Muscle layer of colon (tissue), 2 donors: Measurements from ENCODE around the gene CTTNBP2.

Experiments used
- H3K27ac ChIP-seq: one replicate; pipeline ENCODE4 v1.7.0; 2013; ENCODE audit warnings: low read depth, mild to moderate bottlenecking, low read length, moderate library complexity
- H3K27me3 ChIP-seq, 2 donors: one replicate each; pipeline ENCODE4 v1.7.0; 2013; ENCODE audit warnings: low read length in 2 of 2, mild to moderate bottlenecking in 2 of 2; ENCODE audit not compliant: insufficient read depth in 2 of 2, control insufficient read depth in 1 of 2
- H3K36me3 ChIP-seq: one replicate; pipeline ENCODE4 v1.7.0; 2013; ENCODE audit warnings: mild to moderate bottlenecking, low read length; ENCODE audit not compliant: insufficient read depth
- H3K4me1 ChIP-seq: one replicate; pipeline ENCODE4 v1.7.0; 2013; ENCODE audit warnings: mild to moderate bottlenecking, low read length; ENCODE audit not compliant: insufficient read depth
- H3K4me3 ChIP-seq, 2 donors: one replicate each; pipeline ENCODE4 v1.7.0; 2013; ENCODE audit warnings: low read length in 2 of 2, low read depth in 1 of 2, mild to moderate bottlenecking in 1 of 2, moderate library complexity in 1 of 2
- H3K9ac ChIP-seq: one replicate; pipeline ENCODE4 v1.7.0; 2013; ENCODE audit warnings: low read length
- H3K9me3 ChIP-seq: one replicate; pipeline ENCODE4 v1.7.0; 2013; ENCODE audit warnings: mild to moderate bottlenecking, low read length
- donor health status: abdominal sarcoma.
- donor health status: Adenocarcinoma of cecum.

Gene CTTNBP2

GRCh38 chr7:117780832-117781231 is 92.4 kb downstream of the CTTNBP2 start:
- Histone ChIP-seq H3K9ac (no peak overlapping the region), H3K4me3 (no peak overlapping the region), H3K9me3 (no peaks in the 10 kb centered on the region), H3K27ac (no peak overlapping the region), H3K36me3 (no peaks in the 10 kb centered on the region), H3K27me3 (no peaks in the 10 kb centered on the region), H3K4me1 (no peaks in the 10 kb centered on the region)

- H3K27ac ChIP-seq: no peak overlapping the region
- H3K4me1 ChIP-seq: no peaks in the 10 kb centered on the region
- no peaks in the 10 kb centered on the region for H3K36me3 ChIP-seq
Measured at GRCh38 chr7:117777335-117778142, 95.7 kb downstream of the CTTNBP2 start.

GRCh38 chr7:117776224-117776623 is 97.0 kb downstream of the CTTNBP2 start:
- Histone ChIP-seq H3K27ac (no peak overlapping the region), H3K36me3 (no peaks in the 10 kb centered on the region), H3K27me3 (no peaks in the 10 kb centered on the region), H3K4me1 (no peaks in the 10 kb centered on the region), H3K9me3 (no peaks in the 10 kb centered on the region), H3K4me3 (no peak overlapping the region), H3K9ac (no peak overlapping the region)

More at GRCh38 chr7:117777335-117778142, 95.7 kb downstream of the CTTNBP2 start:
- Histone ChIP-seq H3K27me3 (no peaks in the 10 kb centered on the region), H3K9me3 (no peaks in the 10 kb centered on the region), H3K9ac (no peak overlapping the region), H3K4me3 (no peak overlapping the region)

- no peaks in the 10 kb centered on the region for H3K36me3 ChIP-seq
- H3K9me3 ChIP-seq: no peaks in the 10 kb centered on the region
- H3K4me1 ChIP-seq: no peaks in the 10 kb centered on the region
- no peaks in the 10 kb centered on the region for H3K27me3 ChIP-seq
- H3K4me3 ChIP-seq: no peak overlapping the region
- no peak overlapping the region for H3K27ac ChIP-seq
- H3K9ac ChIP-seq: no peak overlapping the region
Measured at GRCh38 chr7:117775801-117776200, 97.4 kb downstream of the CTTNBP2 start.

GRCh38 chr7:117774943-117775342 is 98.3 kb downstream of the CTTNBP2 start:
- Histone ChIP-seq H3K36me3 (no peaks in the 10 kb centered on the region), H3K27ac (no peak overlapping the region), H3K4me3 (no peak overlapping the region), H3K9me3 (no peaks in the 10 kb centered on the region), H3K9ac (no peak overlapping the region), H3K4me1 (no peaks in the 10 kb centered on the region), H3K27me3 (no peaks in the 10 kb centered on the region)

GRCh38 chr7:117772421-117772820 is 100.8 kb downstream of the CTTNBP2 start:
- Histone ChIP-seq H3K36me3 (no peaks in the 10 kb centered on the region), H3K4me1 (no peaks in the 10 kb centered on the region), H3K4me3 (no peak overlapping the region), H3K9ac (no peak overlapping the region), H3K27ac (no peak overlapping the region), H3K27me3 (no peaks in the 10 kb centered on the region), H3K9me3 (no peaks in the 10 kb centered on the region)

GRCh38 chr7:117771756-117772155 is 101.5 kb downstream of the CTTNBP2 start:
- Histone ChIP-seq H3K4me3 (no peak overlapping the region), H3K27me3 (no peaks in the 10 kb centered on the region), H3K9me3 (no peaks in the 10 kb centered on the region), H3K36me3 (no peaks in the 10 kb centered on the region), H3K27ac (no peak overlapping the region), H3K4me1 (no peaks in the 10 kb centered on the region), H3K9ac (no peak overlapping the region)

GRCh38 chr7:117769085-117769484 is 104.2 kb downstream of the CTTNBP2 start:
- Histone ChIP-seq H3K9ac (no peak overlapping the region), H3K4me3 (no peak overlapping the region), H3K9me3 (no peaks in the 10 kb centered on the region), H3K27ac (no peak overlapping the region), H3K36me3 (no peaks in the 10 kb centered on the region), H3K27me3 (no peaks in the 10 kb centered on the region), H3K4me1 (no peaks in the 10 kb centered on the region)

- no peaks in the 10 kb centered on the region for H3K27me3 ChIP-seq
- H3K9me3 ChIP-seq: no peaks in the 10 kb centered on the region
- no peaks in the 10 kb centered on the region for H3K36me3 ChIP-seq
- no peak overlapping the region for H3K9ac ChIP-seq
- no peaks in the 10 kb centered on the region for H3K4me1 ChIP-seq
- H3K4me3 ChIP-seq: no peak overlapping the region
- no peak overlapping the region for H3K27ac ChIP-seq
Measured at GRCh38 chr7:117767951-117768350, 105.3 kb downstream of the CTTNBP2 start.

GRCh38 chr7:117766913-117767312 is 106.3 kb downstream of the CTTNBP2 start:
- no peaks in the 10 kb centered on the region for H3K27me3 ChIP-seq
- no peaks in the 10 kb centered on the region for H3K9me3 ChIP-seq
- H3K36me3 ChIP-seq: no peaks in the 10 kb centered on the region
- H3K4me1 ChIP-seq: no peaks in the 10 kb centered on the region
- no peak overlapping the region for H3K27ac ChIP-seq
- H3K4me3 ChIP-seq: no peak overlapping the region
- no peak overlapping the region for H3K9ac ChIP-seq

- Histone ChIP-seq H3K27me3 (no peaks in the 10 kb centered on the region), H3K9me3 (no peaks in the 10 kb centered on the region), H3K4me1 (no peaks in the 10 kb centered on the region)
Measured at GRCh38 chr7:117764031-117764430, 109.2 kb downstream of the CTTNBP2 start.

GRCh38 chr7:117762055-117762454 is 111.2 kb downstream of the CTTNBP2 start:
- H3K4me1 ChIP-seq: no peaks in the 10 kb centered on the region
- peaks cover 15% of the 10 kb centered on the region for H3K36me3 ChIP-seq
- no peak overlapping the region for H3K27ac ChIP-seq
- no peak overlapping the region for H3K9ac ChIP-seq
- no peaks in the 10 kb centered on the region for H3K9me3 ChIP-seq
- H3K27me3 ChIP-seq: no peaks in the 10 kb centered on the region
- no peak overlapping the region for H3K4me3 ChIP-seq

More at GRCh38 chr7:117764031-117764430, 109.2 kb downstream of the CTTNBP2 start:
- no peak overlapping the region for H3K27ac ChIP-seq
- H3K36me3 ChIP-seq: peaks cover 6% of the 10 kb centered on the region
- no peak overlapping the region for H3K9ac ChIP-seq
- no peak overlapping the region for H3K4me3 ChIP-seq
